Thyroid gland (tissue), 4 donors: ENCODE measurements around the gene UBE2E3. TPM values are rescaled to one million over a fixed set of nuclear protein-coding genes. Genes with fewer than 3 reads are reported as not detected.
A peak's percentile ranks its signal among the peaks of the same experiment; 100 is the strongest.
"Not testable (repeated sequence)": the region's sequence is repeated elsewhere in the genome, so short reads cannot be mapped to it uniquely, and the experiment has no call there.

Source experiments
- DNase-seq, 2 donors: peaks; one replicate each; pipeline ENCODE4 v3.0.0-alpha.2; 2019
- H3K27ac ChIP-seq, 3 donors: fragments of 200-600 bp; sonication (generic); 1 replicate in 2 of 3; 2 replicates in 1 of 3; pipeline ENCODE4 v1.5.1; 2016 to 2019; ENCODE audit warnings: mild to moderate bottlenecking in 1 of 3, moderate library complexity in 1 of 3
- H3K27me3 ChIP-seq: fragments of 200-600 bp; sonication (generic); one replicate; pipeline ENCODE4 v1.5.1; 2019
- H3K36me3 ChIP-seq, 2 donors: fragments of 200-600 bp; sonication (generic); one replicate each; pipeline ENCODE4 v1.5.1; 2016 to 2019
- H3K4me1 ChIP-seq, 2 donors: fragments of 200-600 bp; sonication (generic); one replicate each; pipeline ENCODE4 v1.5.1; 2017 to 2019
- H3K4me3 ChIP-seq, 3 donors: fragments of 200-600 bp; sonication (generic); replicated peaks in 1 of 3; 1 replicate in 2 of 3; 2 replicates in 1 of 3; pipeline ENCODE4 v1.5.1; 2016; ENCODE audit warnings: mild to moderate bottlenecking in 1 of 3
- H3K9me3 ChIP-seq: fragments of 200-600 bp; sonication (generic); one replicate; pipeline ENCODE4 v1.5.1; 2017
- CTCF ChIP-seq, 6 experiments: fragments of 200-600 bp in 3 of 6; fragments of 450-650 bp in 3 of 6; sonication (generic) in 3 of 6; IDR thresholded peaks; one replicate each; pipeline ENCODE4 v1.5.1; 2016 to 2019; ENCODE audit warnings: antibody characterized with exemption in 6 of 6, mild to moderate bottlenecking in 2 of 6, inconsistent platforms in 1 of 6, moderate library complexity in 1 of 6
- POLR2A ChIP-seq, 2 donors: fragments of 450-650 bp; IDR thresholded peaks; one replicate each; pipeline ENCODE4 v1.6.1; 2017; ENCODE audit warnings: antibody characterized with exemption in 2 of 2, mild to moderate bottlenecking in 2 of 2, moderate library complexity in 1 of 2
- WGBS, 2 donors: methylation state at CpG; one replicate each; pipeline ENCODE4 v1.1.5; 2017; 5-methylcytosine and 5-hydroxymethylcytosine counted together
- intact Hi-C: fragments of 100-400 bp; cut with DNase I; formaldehyde crosslinking; loops from one replicate; pipeline ENCODE4 v1.15.1; 2023
- total RNA-seq, 4 donors: library from RNA; depleted of rRNA; stranded (reverse); fragments of >200 nt; gene quantifications; one replicate each; pipeline ENCODE4 v1.2.3, GENCODE V29; 2016

UBE2E3 gene
- 100 to 1,000 TPM in 2 of 4 donors, 10 to 100 TPM in 2; 59.0 to 108 (median 99.2) TPM for total RNA-seq

GRCh38 chr2:180980106-180980942 is at the start of gene UBE2E3:
TSS of gene UBE2E3 (plus strand) at chr2:180980605. CDS start at chr2:180982043, 1,438 bp downstream.
- intact Hi-C loops = no loop called here
- H3K27me3 ChIP-seq = no peaks in the 10 kb centered on the region
- H3K9me3 ChIP-seq = no peaks in the 10 kb centered on the region
- peak within 1 kb of the TSS; percentile 24 to 71 (median 52) for H3K4me3 ChIP-seq
- peaks cover 22 to 28% of the 10 kb centered on the region in 2 donors for H3K4me1 ChIP-seq
- DNase-seq = peak; percentile 87 to 91
- WGBS, 2 donors = 1 to 2% methylated on average over 19 to 26 of the region's 106 CpGs
- peak within 1 kb of the TSS; percentile 80 to 91 (median 90) for H3K27ac ChIP-seq
- no peaks in the 10 kb centered on the region for H3K36me3 ChIP-seq
- TF ChIP-seq POLR2A (IDR thresholded peaks at IDR 0.05) = peak in 1 of 2 donors; percentile 78
- TF ChIP-seq CTCF (IDR thresholded peaks at IDR 0.05) = peak; percentile 12 to 87 (median 48)

GRCh38 chr2:180931841-180932240 is 48.6 kb upstream of the UBE2E3 start:
- Histone ChIP-seq H3K36me3 (no peaks in the 10 kb centered on the region), H3K9me3 (no peaks in the 10 kb centered on the region), H3K4me1 (no peaks in the 10 kb centered on the region), H3K27me3 (no peaks in the 10 kb centered on the region), H3K4me3 (no peak overlapping the region), H3K27ac (no peak overlapping the region)
- intact Hi-C loops = no loop called here
- TF ChIP-seq CTCF (IDR thresholded peaks at IDR 0.05) = no peak
- no peak for TF ChIP-seq POLR2A (IDR thresholded peaks at IDR 0.05)
- no peak for DNase-seq

- intact Hi-C loops = no loop called here
- H3K36me3 ChIP-seq = no peaks in the 10 kb centered on the region
- TF ChIP-seq CTCF (IDR thresholded peaks at IDR 0.05) = no peak
- no peak for TF ChIP-seq POLR2A (IDR thresholded peaks at IDR 0.05)
- H3K4me3 ChIP-seq = no peak overlapping the region
- WGBS, 2 donors = 95 to 97% methylated on average over 1 of the region's 1 CpG
- DNase-seq = no peak
- H3K9me3 ChIP-seq = no peaks in the 10 kb centered on the region
- H3K27me3 ChIP-seq = no peaks in the 10 kb centered on the region
- no peak overlapping the region for H3K27ac ChIP-seq
- H3K4me1 ChIP-seq = no peaks in the 10 kb centered on the region
These were observed 47.1 kb upstream of the UBE2E3 start for GRCh38 chr2:180933332-180933731.

GRCh38 chr2:180934911-180935310 is 45.5 kb upstream of the UBE2E3 start:
- TF ChIP-seq POLR2A (IDR thresholded peaks at IDR 0.05) (no peak), CTCF (IDR thresholded peaks at IDR 0.05) (no peak)
- H3K27ac ChIP-seq = no peak overlapping the region
- no peaks in the 10 kb centered on the region for H3K27me3 ChIP-seq
- intact Hi-C loops = no loop called here
- 70 to 75% methylated on average over 1 of the region's 1 CpG for WGBS, 2 donors
- no peaks in the 10 kb centered on the region for H3K36me3 ChIP-seq
- H3K4me1 ChIP-seq = no peaks in the 10 kb centered on the region
- no peak for DNase-seq
- no peak overlapping the region for H3K4me3 ChIP-seq
- H3K9me3 ChIP-seq = no peaks in the 10 kb centered on the region

- H3K4me3 ChIP-seq, intact Hi-C loops, H3K27me3 ChIP-seq, DNase-seq, H3K27ac ChIP-seq, H3K36me3 ChIP-seq, H3K4me1 ChIP-seq, H3K9me3 ChIP-seq: not testable (repeated sequence)
- 77 to 81% methylated on average over 3 of the region's 3 CpGs for WGBS, 2 donors
These were observed 42.9 kb upstream of the UBE2E3 start for GRCh38 chr2:180937480-180937879.
